Tibial artery (tissue), 4 donors: ENCODE measurements around the gene MYO3B.
"Not testable (repeated sequence)": the region's sequence is repeated elsewhere in the genome, so short reads cannot be mapped to it uniquely, and the experiment has no call there.

Experiments used
- DNase-seq, 2 donors: peaks; one replicate each; pipeline ENCODE4 v3.0.0-alpha.2; 2019
- H3K27ac ChIP-seq, 2 donors: fragments of 200-600 bp; sonication (generic) in 1 of 2; 1 replicate in 1 of 2; 2 replicates in 1 of 2; pipeline ENCODE4 v1.5.1; 2018 to 2019; ENCODE audit warnings: mild to moderate bottlenecking in 1 of 2
- H3K27me3 ChIP-seq, 2 donors: fragments of 200-600 bp; sonication (generic) in 1 of 2; one replicate each; pipeline versions ENCODE4 v1.5.1 to v1.6.0; 2016 to 2019
- H3K36me3 ChIP-seq, 3 donors: fragments of 200-600 bp; sonication (generic) in 2 of 3; one replicate each; pipeline ENCODE4 v1.5.1; 2016 to 2019; ENCODE audit warnings: mild to moderate bottlenecking in 2 of 3
- H3K4me1 ChIP-seq, 4 donors: fragments of 200-600 bp; sonication (generic) in 2 of 4; 1 replicate in 3 of 4; 2 replicates in 1 of 4; pipeline ENCODE4 v1.5.1; 2016 to 2019
- H3K4me3 ChIP-seq, 2 donors: fragments of 200-600 bp; sonication (generic) in 1 of 2; 1 replicate in 1 of 2; 2 replicates in 1 of 2; pipeline ENCODE4 v1.5.1; 2018 to 2019; ENCODE audit warnings: mild to moderate bottlenecking in 2 of 2
- H3K9me3 ChIP-seq, 3 donors: fragments of 200-600 bp; sonication (generic) in 1 of 3; one replicate each; pipeline ENCODE4 v1.5.1; 2016 to 2019
- intact Hi-C: fragments of 100-400 bp; cut with DNase I; formaldehyde crosslinking; loops from one replicate; pipeline ENCODE4 v1.15.0; 2023; ENCODE audit warnings: low total_unique reads
- TF ChIP-seq, protein P1 (sequence below), 2 experiments: fragments of 200-600 bp in 1 of 2; fragments of 450-650 bp in 1 of 2; IDR thresholded peaks; one replicate each; pipeline ENCODE4 v1.5.1; 2017 to 2019; ENCODE audit warnings: antibody characterized with exemption in 2 of 2, mild to moderate bottlenecking in 1 of 2, moderate library complexity in 1 of 2

The MYO3B gene

GRCh38 chr2:170669909-170670308 lies 492.0 kb downstream of the MYO3B start:
- Histone ChIP-seq H3K9me3 (no peaks in the 10 kb centered on the region), H3K27ac (no peak overlapping the region), H3K27me3 (no peaks in the 10 kb centered on the region), H3K4me3 (no peak overlapping the region), H3K4me1 (no peaks in the 10 kb centered on the region), H3K36me3 (no peaks in the 10 kb centered on the region)
- intact Hi-C loops, result no loop called here
- no peak for DNase-seq
- TF ChIP-seq, protein P1, sequence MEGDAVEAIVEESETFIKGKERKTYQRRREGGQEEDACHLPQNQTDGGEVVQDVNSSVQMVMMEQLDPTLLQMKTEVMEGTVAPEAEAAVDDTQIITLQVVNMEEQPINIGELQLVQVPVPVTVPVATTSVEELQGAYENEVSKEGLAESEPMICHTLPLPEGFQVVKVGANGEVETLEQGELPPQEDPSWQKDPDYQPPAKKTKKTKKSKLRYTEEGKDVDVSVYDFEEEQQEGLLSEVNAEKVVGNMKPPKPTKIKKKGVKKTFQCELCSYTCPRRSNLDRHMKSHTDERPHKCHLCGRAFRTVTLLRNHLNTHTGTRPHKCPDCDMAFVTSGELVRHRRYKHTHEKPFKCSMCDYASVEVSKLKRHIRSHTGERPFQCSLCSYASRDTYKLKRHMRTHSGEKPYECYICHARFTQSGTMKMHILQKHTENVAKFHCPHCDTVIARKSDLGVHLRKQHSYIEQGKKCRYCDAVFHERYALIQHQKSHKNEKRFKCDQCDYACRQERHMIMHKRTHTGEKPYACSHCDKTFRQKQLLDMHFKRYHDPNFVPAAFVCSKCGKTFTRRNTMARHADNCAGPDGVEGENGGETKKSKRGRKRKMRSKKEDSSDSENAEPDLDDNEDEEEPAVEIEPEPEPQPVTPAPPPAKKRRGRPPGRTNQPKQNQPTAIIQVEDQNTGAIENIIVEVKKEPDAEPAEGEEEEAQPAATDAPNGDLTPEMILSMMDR (IDR thresholded peaks at IDR 0.05), result no peak

DNA sequence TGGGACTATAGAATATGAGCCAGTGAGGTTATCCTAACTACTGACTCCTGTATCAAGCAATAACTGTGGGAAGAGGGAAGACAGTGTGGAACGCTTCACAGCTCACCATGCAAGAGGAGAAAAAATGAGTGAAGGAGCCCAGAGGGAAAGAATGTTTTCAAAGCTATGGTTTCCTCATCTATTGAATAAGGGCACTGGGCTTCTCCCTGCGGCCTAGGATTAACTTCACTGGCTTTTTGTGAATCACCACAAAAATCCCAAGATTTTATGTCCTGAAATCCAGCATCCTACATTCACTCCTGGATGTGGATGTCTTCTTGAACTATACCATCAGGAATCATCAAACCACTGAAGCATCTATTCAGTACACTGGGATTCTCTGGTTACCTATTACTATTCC lies 492.7 kb downstream of the MYO3B start:
- H3K4me1 ChIP-seq, result no peaks in the 10 kb centered on the region
- H3K27me3 ChIP-seq, result no peaks in the 10 kb centered on the region
- no peak overlapping the region for H3K4me3 ChIP-seq
- TF ChIP-seq, protein P1 (IDR thresholded peaks at IDR 0.05), result no peak
- no peaks in the 10 kb centered on the region for H3K9me3 ChIP-seq
- H3K27ac ChIP-seq, result no peak overlapping the region
- H3K36me3 ChIP-seq, result no peaks in the 10 kb centered on the region
- DNase-seq, result no peak
- intact Hi-C loops, result no loop called here

- H3K27me3 ChIP-seq, result no peaks in the 10 kb centered on the region
- H3K27ac ChIP-seq, result no peak overlapping the region
- no peak overlapping the region for H3K4me3 ChIP-seq
- TF ChIP-seq, protein P1 (IDR thresholded peaks at IDR 0.05), result no peak
- H3K9me3 ChIP-seq, result no peaks in the 10 kb centered on the region
- no peaks in the 10 kb centered on the region for H3K4me1 ChIP-seq
- intact Hi-C loops, result no loop called here
- no peak for DNase-seq
- H3K36me3 ChIP-seq, result no peaks in the 10 kb centered on the region
Measured at GRCh38 chr2:170671079-170671478, 493.1 kb downstream of the MYO3B start.

GRCh38 chr2:170674282-170674681 lies 496.3 kb downstream of the MYO3B start:
- H3K9me3 ChIP-seq, intact Hi-C loops, H3K4me3 ChIP-seq, H3K36me3 ChIP-seq, DNase-seq, H3K4me1 ChIP-seq, H3K27ac ChIP-seq, H3K27me3 ChIP-seq: not testable (repeated sequence)

DNA sequence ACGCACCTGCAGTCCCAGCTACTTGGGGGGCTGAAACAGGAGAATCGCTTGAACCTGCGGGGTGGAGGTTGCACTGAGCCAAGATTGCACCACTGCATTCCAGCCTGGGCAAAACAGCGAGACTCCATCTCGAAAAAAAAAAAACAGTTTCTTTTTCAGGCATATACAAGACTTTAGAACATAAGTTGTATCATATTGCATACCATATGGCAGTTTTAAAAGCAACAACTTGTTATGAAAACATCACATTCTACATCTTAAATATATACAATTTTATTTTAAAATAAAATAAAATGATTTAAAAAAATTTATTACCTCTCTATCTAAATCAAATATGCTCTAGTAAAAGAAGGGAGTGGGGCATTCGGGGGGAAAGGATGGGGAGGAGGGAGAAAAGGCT lies 497.8 kb downstream of the MYO3B start:
- TF ChIP-seq, protein P1 (IDR thresholded peaks at IDR 0.05), result no peak
- no peak for DNase-seq
- no peak overlapping the region for H3K4me3 ChIP-seq
- H3K9me3 ChIP-seq, result no peaks in the 10 kb centered on the region
- no peak overlapping the region for H3K27ac ChIP-seq
- no peaks in the 10 kb centered on the region for H3K4me1 ChIP-seq
- intact Hi-C loops, result no loop called here
- H3K36me3 ChIP-seq, result no peaks in the 10 kb centered on the region
- H3K27me3 ChIP-seq, result no peaks in the 10 kb centered on the region

DNA sequence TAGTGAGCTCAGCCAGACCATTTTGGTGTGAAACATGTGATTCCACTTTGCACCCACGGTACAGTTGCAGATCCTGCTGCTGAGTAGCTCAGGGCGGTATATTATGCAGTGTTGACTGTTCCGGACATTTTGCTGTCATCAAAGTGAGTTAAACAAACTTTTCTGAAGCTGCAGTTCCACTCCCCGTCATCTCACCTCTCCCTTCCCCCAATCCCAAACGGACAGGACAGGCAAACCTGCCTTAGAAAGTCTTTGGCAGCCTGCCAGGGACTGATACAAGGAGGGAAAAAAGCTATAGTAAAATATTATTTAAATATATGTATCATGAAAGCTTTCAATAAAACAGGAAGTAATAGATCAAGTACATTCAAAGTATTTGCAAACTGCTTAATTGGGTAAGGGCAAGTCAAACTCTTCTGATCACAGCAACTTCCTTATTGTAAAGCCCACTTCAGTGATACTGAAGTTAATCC lies 501.7 kb downstream of the MYO3B start:
- no peaks in the 10 kb centered on the region for H3K36me3 ChIP-seq
- TF ChIP-seq, protein P1 (IDR thresholded peaks at IDR 0.05), result no peak
- H3K27ac ChIP-seq, result no peak overlapping the region
- DNase-seq, result no peak
- H3K4me1 ChIP-seq, result no peaks in the 10 kb centered on the region
- no peaks in the 10 kb centered on the region for H3K9me3 ChIP-seq
- no peak overlapping the region for H3K4me3 ChIP-seq
- intact Hi-C loops, result no loop called here
- no peaks in the 10 kb centered on the region for H3K27me3 ChIP-seq
